ENCODE data around the gene ABCB1. TPM values are rescaled to one million over a fixed set of nuclear protein-coding genes. Genes with fewer than 3 reads are reported as not detected.

The ABCB1 gene
- total and polyA plus RNA-seq, 2 of the 8 experiments (the other 6 are each of a cell fraction or from before 2014, with no cell fraction given), result 0.51 to 1.2 TPM

DNA sequence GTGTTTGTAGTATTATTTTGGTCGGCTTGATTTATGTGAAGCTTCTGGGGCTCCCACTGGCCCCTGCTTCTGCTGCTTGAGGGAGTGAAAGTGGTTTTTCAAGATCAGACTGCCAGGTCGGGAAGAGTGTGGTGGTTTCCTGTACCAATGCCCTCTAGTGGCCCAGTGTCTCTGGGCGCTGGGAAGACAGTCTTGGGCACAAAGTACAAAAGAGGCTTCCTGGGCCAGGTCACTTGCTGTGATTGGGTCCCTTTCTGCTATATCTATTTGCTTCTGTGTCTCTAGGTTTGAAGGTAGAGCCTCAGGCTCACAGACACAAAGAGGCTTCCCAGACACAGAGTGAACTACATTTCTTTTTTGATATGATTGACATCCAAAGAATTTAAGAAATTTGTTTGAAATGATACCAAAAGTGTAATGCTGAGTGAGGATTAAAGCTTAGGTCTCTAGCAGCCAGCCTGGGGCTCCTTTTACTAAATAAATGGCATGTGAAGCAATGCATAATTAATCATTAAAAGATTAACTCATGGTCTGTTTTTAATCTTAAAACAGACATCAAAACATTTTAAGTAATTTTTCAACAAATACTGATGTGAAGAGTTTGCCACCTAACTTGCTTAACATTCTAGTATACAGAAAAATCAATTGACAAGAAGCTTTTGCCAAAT is 36.3 kb downstream of the ABCB1 start:
- H4K91ac ChIP-seq (replicated peaks; ENCODE audit: insufficient read length, low read length), result no peak overlapping the region
- H4K8ac ChIP-seq (ENCODE audit: extremely low read depth, insufficient read depth, low read length), result no peak overlapping the region; the same call in 1 of the 2 replicates
- DNase-seq (ENCODE audit: low read depth in 1 of 2, low spot score in 2 of 2) (peak; percentile 15 to 57), FAIRE-seq (peak; percentile 86)
- H4K5ac ChIP-seq (ENCODE audit: insufficient read length, low read depth, low read length), result no peak overlapping the region
- no peaks in the 10 kb centered on the region for H3K79me1 ChIP-seq (ENCODE audit: low read depth, low read length)
- no peaks in the 10 kb centered on the region for H3K27me3 ChIP-seq (replicated peaks in 1 of 4; ENCODE audit: control insufficient read depth in 3 of 4, extremely low read depth in 1 of 4, insufficient read depth in 3 of 4, low read length in 3 of 4)
- WGBS, 2 experiments (ENCODE audit: extremely low coverage in 1 of 2, insufficient coverage in 1 of 2, insufficient read length in 1 of 2, insufficient replicate concordance in 2 of 2, low coverage in 1 of 2, low lambda C conversion rate in 2 of 2, missing lambda C conversion rate in 1 of 2), result 31% methylated on average over 3 of the region's 3 CpGs; no CpG with 5 or more reads in 1 of the 2 experiments
- H3K4me2 ChIP-seq (ENCODE audit: insufficient read depth in 1 of 2, low read depth in 2 of 2, low read length in 2 of 2), result no peak overlapping the region
- H3K36me3 ChIP-seq (ENCODE audit: control insufficient read depth in 2 of 4, insufficient read depth in 4 of 4, low read length in 3 of 4), result no peaks in the 10 kb centered on the region
- no peak overlapping the region for H2BK15ac ChIP-seq (ENCODE audit: low read length)
- no peaks in the 10 kb centered on the region for H3K23me2 ChIP-seq (ENCODE audit: low read depth, low read length)
- no peak overlapping the region for H3K27ac ChIP-seq (ENCODE audit: low read depth, low read length)
- no peak overlapping the region for H2BK120ac ChIP-seq (replicated peaks; ENCODE audit: low read depth, low read length)
- H3K9ac ChIP-seq (replicated peaks in 1 of 4; ENCODE audit: extremely low read depth in 1 of 4, low read depth in 3 of 4, low read length in 3 of 4), result no peak overlapping the region
- no peak overlapping the region for H2AK5ac ChIP-seq (ENCODE audit: low read depth, low read length)
- CTCF ChIA-PET (ENCODE audit: partially characterized antibody), result interaction anchor here (0.9 to 3.5 kb wide), 17 partner anchors 9 to 247 kb away, joined by 3 to 22 read pairs (median 4); partner anchors contain the start of gene ABCB1
- H2BK5ac ChIP-seq (ENCODE audit: low read depth, low read length), result no peak overlapping the region
- H3K23ac ChIP-seq (ENCODE audit: insufficient read length), result no peak overlapping the region
- H3K4me1 ChIP-seq (replicated peaks in 1 of 4; ENCODE audit: control insufficient read depth in 3 of 4, insufficient read depth in 4 of 4, low read length in 3 of 4), result peaks cover 0 to 11% (median 1%) of the 10 kb centered on the region in 4 experiments; a peak in 2 of 7 replicates
- no peak overlapping the region for H2BK12ac ChIP-seq (ENCODE audit: low read depth, low read length)
- H3K79me2 ChIP-seq (ENCODE audit: control insufficient read depth in 1 of 2, insufficient read depth in 2 of 2, low read length in 2 of 2), result no peaks in the 10 kb centered on the region
- POLR2A ChIA-PET (ENCODE audit: partially characterized antibody), result no interaction called here
- H3K9me3 ChIP-seq (ENCODE audit: insufficient read depth in 2 of 2, low read depth in 1 of 2, low read length in 1 of 2), result no peaks in the 10 kb centered on the region
- H3K56ac ChIP-seq (replicated peaks; ENCODE audit: insufficient read length, low read depth, low read length), result no peak overlapping the region
- H3K4ac ChIP-seq (replicated peaks; ENCODE audit: insufficient read length, low read depth, low read length), result no peak overlapping the region
- H2BK20ac ChIP-seq (ENCODE audit: low read length), result no peak overlapping the region
- H3K14ac ChIP-seq (ENCODE audit: insufficient read length), result no peak overlapping the region
- H3K4me3 ChIP-seq (ENCODE audit: extremely low read depth in 1 of 4, insufficient read depth in 2 of 4, low read depth in 3 of 4, low read length in 4 of 4), result no peak overlapping the region
- no peak overlapping the region for H2AFZ ChIP-seq (ENCODE audit: low read length)
- no peaks in the 10 kb centered on the region for H4K20me1 ChIP-seq (replicated peaks in 1 of 2; ENCODE audit: control insufficient read depth in 1 of 2, insufficient read depth in 2 of 2, low read length in 2 of 2)
- H3K18ac ChIP-seq (ENCODE audit: extremely low read depth, low read length), result no peak overlapping the region
- TF ChIP-seq BCL11A (IDR thresholded peaks at IDR 0.05; ENCODE audit: low read depth in 2 of 2, low read length in 2 of 2) (no peak), CTBP2 (IDR thresholded peaks at IDR 0.05; ENCODE audit: borderline replicate concordance, insufficient read depth, insufficient read length, low read length) (no peak), SIN3A (conservative IDR thresholded peaks at IDR 0.05 in 1 of 2, IDR thresholded peaks at IDR 0.05 in 1 of 2; ENCODE audit: low read depth in 1 of 2, low read length in 2 of 2) (no peak), SIX5 (IDR thresholded peaks at IDR 0.05; ENCODE audit: low read depth, low read length) (no peak), YY1 (IDR thresholded peaks at IDR 0.05; ENCODE audit: low read depth, low read length) (peak; percentile 10; the same call in 1 of the 2 replicates), SIRT6 (IDR thresholded peaks at IDR 0.05; ENCODE audit: low read length) (no peak), CTCF (IDR thresholded peaks at IDR 0.05; ENCODE audit: control extremely low read depth in 1 of 3, insufficient read depth in 1 of 3, low read depth in 1 of 3, low read length in 3 of 3) (peak; percentile 68 to 88 (median 80)), JUND (IDR thresholded peaks at IDR 0.05; ENCODE audit: low read length) (0 out of 2 replicates have a peak, but pooled peaks have one; percentile 14), EP300 (IDR thresholded peaks at IDR 0.05; ENCODE audit: borderline replicate concordance in 1 of 2, low read depth in 2 of 2, low read length in 2 of 2) (no peak), TAF7 (optimal IDR thresholded peaks at IDR 0.05; ENCODE audit: borderline replicate concordance, low read depth, low read length) (no peak)
